AG09319 (cell line): ENCODE results near the gene PRKCG.

Experiments used
- DNase-seq: peaks from one replicate; pipeline ENCODE4 v3.0.0-alpha.2; 2010; ENCODE audit warnings: low read depth; ENCODE audit errors: extremely low read depth
- TF ChIP-seq, protein P1 (sequence below): IDR thresholded peaks from 2 replicates; pipeline ENCODE4 v1.5.1; 2011; ENCODE audit warnings: low read depth, mild to moderate bottlenecking, inconsistent platforms, low read length, moderate library complexity

Gene PRKCG

DNA sequence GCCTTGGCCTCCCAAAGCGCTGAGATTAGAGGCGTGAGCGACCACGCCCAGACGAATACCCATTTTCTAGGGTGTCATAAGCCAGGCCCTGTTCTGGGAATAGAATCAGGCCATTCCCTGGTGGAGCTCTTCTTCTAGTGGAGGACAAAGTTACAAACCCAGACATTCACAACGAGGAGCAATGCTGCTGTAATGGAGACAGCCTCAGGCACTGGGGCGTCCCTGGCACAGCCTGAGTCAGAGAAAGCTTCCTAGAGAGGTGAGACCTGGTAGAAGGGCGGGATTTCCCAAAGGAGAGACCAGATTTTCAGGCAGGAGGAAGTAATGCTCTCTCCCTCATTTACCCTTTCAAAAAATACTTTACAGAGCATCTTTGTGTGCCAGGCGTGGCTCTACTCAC is 12.7 kb downstream of the PRKCG start:
- no peak for DNase-seq
- TF ChIP-seq, protein P1, sequence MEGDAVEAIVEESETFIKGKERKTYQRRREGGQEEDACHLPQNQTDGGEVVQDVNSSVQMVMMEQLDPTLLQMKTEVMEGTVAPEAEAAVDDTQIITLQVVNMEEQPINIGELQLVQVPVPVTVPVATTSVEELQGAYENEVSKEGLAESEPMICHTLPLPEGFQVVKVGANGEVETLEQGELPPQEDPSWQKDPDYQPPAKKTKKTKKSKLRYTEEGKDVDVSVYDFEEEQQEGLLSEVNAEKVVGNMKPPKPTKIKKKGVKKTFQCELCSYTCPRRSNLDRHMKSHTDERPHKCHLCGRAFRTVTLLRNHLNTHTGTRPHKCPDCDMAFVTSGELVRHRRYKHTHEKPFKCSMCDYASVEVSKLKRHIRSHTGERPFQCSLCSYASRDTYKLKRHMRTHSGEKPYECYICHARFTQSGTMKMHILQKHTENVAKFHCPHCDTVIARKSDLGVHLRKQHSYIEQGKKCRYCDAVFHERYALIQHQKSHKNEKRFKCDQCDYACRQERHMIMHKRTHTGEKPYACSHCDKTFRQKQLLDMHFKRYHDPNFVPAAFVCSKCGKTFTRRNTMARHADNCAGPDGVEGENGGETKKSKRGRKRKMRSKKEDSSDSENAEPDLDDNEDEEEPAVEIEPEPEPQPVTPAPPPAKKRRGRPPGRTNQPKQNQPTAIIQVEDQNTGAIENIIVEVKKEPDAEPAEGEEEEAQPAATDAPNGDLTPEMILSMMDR: no peak

DNA sequence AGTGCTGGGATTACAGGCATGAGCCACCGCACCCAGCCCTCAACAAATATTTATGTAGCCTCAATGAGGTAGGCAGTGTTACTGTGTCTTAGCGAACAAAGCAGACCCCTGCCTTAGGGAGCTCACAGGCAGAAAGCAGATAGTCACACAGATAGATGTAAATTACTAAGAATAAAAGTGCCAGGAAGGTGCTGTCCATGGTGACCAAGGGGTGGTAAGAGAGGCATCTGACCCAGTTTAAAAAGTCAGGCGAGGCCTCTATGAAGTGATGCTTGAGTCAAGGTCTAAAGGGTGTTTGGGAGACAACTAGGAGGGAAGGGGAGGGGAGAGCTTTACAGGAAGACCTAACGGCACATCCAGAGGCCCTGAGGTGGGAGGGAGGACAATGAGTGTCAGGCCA is 14.7 kb downstream of the PRKCG start:
- TF ChIP-seq, protein P1: no peak
- DNase-seq: no peak

DNA sequence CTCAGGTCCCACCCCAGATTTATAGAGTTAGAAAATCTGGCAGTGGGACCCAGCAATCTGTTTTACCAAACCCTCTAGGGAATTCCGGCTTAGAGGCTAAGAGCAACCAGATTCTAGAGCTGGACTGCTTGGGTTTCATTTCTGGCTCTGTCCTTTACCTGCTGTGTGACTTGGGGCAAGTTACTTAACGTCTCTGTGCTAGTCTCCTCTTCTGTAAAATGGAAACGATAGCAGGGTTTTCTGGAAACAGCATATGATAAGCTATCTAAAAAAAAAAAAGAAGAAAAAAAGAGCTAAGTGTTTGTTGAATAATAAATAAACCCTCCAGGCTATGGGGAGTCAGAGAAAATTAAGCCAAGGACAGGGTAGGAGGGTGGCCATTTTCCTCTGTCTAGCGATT is 15.5 kb downstream of the PRKCG start:
- TF ChIP-seq, protein P1: no peak
- DNase-seq: no peak

DNA sequence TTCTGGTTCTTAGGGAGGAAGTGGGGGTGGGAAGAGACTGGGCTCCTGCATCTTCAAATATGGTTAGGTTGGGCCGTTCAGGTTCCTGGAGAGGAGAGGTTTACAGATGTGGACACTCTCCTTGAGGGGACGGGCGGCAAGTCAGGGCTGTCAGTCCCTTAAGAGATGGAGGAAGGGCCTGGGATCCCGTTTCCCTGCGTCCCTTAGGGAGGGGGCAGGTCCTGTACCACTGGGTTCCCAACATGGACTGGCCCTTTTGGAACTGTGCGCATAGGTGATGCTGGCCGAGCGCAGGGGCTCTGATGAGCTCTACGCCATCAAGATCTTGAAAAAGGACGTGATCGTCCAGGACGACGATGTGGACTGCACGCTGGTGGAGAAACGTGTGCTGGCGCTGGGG is 16.2 kb downstream of the PRKCG start:
- no peak for DNase-seq
- TF ChIP-seq, protein P1: no peak

DNA sequence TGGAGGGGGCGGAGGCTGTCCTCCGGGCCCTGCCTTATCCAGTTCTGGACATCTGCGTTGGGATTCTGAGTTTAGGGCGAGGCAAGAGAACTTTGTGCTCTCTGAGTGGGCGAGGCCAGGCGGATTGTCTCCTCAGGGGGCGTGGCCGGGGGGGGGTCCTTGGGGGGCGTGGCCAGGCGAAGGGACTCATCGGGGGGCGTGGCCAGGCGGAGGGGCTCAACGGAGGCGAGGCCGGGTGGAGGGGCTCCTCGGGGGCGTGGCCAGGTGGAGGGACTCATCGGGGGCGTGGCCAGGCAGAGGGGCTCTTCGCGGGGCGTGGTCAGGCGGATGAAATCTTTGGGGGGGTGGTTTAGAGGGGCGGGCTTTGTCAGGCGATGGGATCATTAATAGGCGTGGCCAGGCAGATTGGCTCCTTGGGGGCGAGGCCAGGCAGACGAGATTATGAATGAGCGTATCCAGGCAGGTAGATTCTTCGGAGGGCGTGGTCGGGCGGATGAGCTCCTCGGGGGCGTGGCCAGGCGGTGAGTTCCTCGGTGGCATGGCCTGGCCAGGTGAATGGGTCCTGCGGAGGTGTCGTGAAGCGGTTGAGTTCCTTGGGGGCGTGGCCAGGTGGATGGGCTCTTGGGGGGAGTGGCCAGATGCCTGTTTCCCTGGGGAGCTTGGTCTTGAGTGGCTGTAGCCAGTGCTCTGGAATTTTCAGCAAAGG is 16.8 kb downstream of the PRKCG start:
- TF ChIP-seq, protein P1: no peak
- no peak for DNase-seq

DNA sequence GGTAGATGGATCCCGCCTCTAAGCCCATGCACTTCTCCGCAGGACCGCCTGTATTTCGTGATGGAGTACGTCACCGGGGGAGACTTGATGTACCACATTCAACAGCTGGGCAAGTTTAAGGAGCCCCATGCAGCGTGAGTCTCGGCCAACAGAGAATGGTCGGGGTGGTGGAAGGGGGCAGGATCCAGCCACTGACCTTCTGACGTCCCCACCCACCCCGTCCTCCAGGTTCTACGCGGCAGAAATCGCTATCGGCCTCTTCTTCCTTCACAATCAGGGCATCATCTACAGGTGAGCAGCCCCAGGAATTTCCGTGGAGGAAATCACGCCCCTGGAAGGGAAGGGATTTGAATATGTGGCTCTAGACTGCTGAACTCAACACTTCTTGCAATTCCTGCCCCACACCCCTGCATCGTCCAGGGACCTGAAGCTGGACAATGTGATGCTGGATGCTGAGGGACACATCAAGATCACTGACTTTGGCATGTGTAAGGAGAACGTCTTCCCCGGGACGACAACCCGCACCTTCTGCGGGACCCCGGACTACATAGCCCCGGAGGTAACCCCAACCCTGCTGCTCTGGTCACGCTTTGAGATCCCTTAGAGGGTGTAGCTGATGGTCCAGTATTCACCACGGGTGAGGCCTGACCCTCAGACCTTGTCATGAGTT is 18.3 kb downstream of the PRKCG start:
- TF ChIP-seq, protein P1: no peak
- DNase-seq: no peak

DNA sequence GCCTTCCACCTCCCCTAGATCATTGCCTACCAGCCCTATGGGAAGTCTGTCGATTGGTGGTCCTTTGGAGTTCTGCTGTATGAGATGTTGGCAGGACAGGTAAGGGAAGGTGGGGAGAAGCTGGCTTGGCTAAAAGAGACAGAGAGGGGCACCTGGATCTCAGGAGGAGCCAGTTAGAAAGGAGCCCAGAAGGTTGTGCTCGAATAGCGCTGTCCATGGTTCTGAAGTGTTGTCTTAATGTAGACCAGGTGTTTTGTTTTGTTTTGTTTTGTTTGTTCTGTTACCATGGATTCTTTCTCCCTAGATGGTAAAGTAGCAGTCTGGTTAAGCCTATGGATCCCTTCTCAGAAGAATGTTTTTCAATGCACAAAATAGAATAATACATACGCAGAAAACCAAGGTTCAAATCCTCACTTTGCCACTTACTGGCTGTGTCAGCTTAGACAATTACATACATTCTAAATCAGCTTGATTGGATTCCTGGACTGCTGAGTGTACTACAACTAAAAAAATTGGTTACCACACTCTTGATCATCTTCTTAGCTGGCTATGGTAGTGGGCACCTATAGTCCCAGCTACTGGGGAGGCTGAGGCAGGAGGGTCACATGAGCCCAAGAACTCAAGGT is 21.2 kb downstream of the PRKCG start:
- DNase-seq: peak; percentile 10
- TF ChIP-seq, protein P1: no peak
